Measurements from ENCODE around the gene MSANTD7. TPM values are rescaled to one million over a fixed set of nuclear protein-coding genes. Genes with fewer than 3 reads are reported as not detected.
A peak's percentile ranks its signal among the peaks of the same experiment; 100 is the strongest.

MSANTD7 gene
- total and polyA plus RNA-seq, 9 of the 15 experiments (the other 6 are each of a cell fraction or from before 2014, with no cell fraction given), result 5.2 to 27.3 (median 23.6) TPM

- TF ChIP-seq ZNF133 (CRISPR knock-in tag; IDR thresholded peaks at IDR 0.05) (no peak), ZKSCAN3 (CRISPR knock-in tag; IDR thresholded peaks at IDR 0.05) (no peak), PTTG1 (tag; IDR thresholded peaks at IDR 0.05; ENCODE audit: low read depth) (no peak), POLR3A (IDR thresholded peaks at IDR 0.05; ENCODE audit: borderline replicate concordance, extremely low read depth, insufficient read depth, insufficient read length) (no peak), FOSL1 (tag; conservative IDR thresholded peaks at IDR 0.05) (no peak), NR2F6 (CRISPR knock-in tag; IDR thresholded peaks at IDR 0.05) (no peak), ZKSCAN1 (IDR thresholded peaks at IDR 0.05; ENCODE audit: low read depth, low read length) (no peak), ZNF699 (CRISPR knock-in tag; IDR thresholded peaks at IDR 0.05; ENCODE audit: insufficient replicate concordance) (no peak), MAFG (tag; conservative IDR thresholded peaks at IDR 0.05) (no peak), MAZ (CRISPR knock-in tag; conservative IDR thresholded peaks at IDR 0.05 in 1 of 2, IDR thresholded peaks at IDR 0.05 in 1 of 2) (peak; percentile 48 to 79; a peak in 3 of 4 replicates), MEF2A (IDR thresholded peaks at IDR 0.05; ENCODE audit: control insufficient read depth, low read depth, low read length) (no peak), KLF1 (tag; IDR thresholded peaks at IDR 0.05) (peak; percentile 78; the same call in 1 of the 2 replicates), GTF2F1 (IDR thresholded peaks at IDR 0.05; ENCODE audit: low read depth, low read length) (peak; percentile 93), ZBTB17 (CRISPR knock-in tag; IDR thresholded peaks at IDR 0.05) (no peak), PPARD (CRISPR knock-in tag; IDR thresholded peaks at IDR 0.05) (no peak), NCOA2 (IDR thresholded peaks at IDR 0.05; ENCODE audit: partially characterized antibody in 2 of 2) (no peak)
- TF ChIP-seq, protein P1, sequence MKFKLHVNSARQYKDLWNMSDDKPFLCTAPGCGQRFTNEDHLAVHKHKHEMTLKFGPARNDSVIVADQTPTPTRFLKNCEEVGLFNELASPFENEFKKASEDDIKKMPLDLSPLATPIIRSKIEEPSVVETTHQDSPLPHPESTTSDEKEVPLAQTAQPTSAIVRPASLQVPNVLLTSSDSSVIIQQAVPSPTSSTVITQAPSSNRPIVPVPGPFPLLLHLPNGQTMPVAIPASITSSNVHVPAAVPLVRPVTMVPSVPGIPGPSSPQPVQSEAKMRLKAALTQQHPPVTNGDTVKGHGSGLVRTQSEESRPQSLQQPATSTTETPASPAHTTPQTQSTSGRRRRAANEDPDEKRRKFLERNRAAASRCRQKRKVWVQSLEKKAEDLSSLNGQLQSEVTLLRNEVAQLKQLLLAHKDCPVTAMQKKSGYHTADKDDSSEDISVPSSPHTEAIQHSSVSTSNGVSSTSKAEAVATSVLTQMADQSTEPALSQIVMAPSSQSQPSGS (CRISPR knock-in tag; IDR thresholded peaks at IDR 0.05), result no peak
- TF ChIP-seq, protein P2, sequence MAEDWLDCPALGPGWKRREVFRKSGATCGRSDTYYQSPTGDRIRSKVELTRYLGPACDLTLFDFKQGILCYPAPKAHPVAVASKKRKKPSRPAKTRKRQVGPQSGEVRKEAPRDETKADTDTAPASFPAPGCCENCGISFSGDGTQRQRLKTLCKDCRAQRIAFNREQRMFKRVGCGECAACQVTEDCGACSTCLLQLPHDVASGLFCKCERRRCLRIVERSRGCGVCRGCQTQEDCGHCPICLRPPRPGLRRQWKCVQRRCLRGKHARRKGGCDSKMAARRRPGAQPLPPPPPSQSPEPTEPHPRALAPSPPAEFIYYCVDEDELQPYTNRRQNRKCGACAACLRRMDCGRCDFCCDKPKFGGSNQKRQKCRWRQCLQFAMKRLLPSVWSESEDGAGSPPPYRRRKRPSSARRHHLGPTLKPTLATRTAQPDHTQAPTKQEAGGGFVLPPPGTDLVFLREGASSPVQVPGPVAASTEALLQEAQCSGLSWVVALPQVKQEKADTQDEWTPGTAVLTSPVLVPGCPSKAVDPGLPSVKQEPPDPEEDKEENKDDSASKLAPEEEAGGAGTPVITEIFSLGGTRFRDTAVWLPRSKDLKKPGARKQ (CRISPR knock-in tag; IDR thresholded peaks at IDR 0.05), result no peak
- TF ChIP-seq, protein P3, sequence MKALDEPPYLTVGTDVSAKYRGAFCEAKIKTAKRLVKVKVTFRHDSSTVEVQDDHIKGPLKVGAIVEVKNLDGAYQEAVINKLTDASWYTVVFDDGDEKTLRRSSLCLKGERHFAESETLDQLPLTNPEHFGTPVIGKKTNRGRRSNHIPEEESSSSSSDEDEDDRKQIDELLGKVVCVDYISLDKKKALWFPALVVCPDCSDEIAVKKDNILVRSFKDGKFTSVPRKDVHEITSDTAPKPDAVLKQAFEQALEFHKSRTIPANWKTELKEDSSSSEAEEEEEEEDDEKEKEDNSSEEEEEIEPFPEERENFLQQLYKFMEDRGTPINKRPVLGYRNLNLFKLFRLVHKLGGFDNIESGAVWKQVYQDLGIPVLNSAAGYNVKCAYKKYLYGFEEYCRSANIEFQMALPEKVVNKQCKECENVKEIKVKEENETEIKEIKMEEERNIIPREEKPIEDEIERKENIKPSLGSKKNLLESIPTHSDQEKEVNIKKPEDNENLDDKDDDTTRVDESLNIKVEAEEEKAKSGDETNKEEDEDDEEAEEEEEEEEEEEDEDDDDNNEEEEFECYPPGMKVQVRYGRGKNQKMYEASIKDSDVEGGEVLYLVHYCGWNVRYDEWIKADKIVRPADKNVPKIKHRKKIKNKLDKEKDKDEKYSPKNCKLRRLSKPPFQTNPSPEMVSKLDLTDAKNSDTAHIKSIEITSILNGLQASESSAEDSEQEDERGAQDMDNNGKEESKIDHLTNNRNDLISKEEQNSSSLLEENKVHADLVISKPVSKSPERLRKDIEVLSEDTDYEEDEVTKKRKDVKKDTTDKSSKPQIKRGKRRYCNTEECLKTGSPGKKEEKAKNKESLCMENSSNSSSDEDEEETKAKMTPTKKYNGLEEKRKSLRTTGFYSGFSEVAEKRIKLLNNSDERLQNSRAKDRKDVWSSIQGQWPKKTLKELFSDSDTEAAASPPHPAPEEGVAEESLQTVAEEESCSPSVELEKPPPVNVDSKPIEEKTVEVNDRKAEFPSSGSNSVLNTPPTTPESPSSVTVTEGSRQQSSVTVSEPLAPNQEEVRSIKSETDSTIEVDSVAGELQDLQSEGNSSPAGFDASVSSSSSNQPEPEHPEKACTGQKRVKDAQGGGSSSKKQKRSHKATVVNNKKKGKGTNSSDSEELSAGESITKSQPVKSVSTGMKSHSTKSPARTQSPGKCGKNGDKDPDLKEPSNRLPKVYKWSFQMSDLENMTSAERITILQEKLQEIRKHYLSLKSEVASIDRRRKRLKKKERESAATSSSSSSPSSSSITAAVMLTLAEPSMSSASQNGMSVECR (CRISPR knock-in tag; IDR thresholded peaks at IDR 0.05), result peak; percentile 73
Measured at GRCh38 chr10:14837757-14838581, at the start of gene MSANTD7, which contains the start of the genes CDNF and HSPA14 (continued).

Measured in K562 (cell line).